Ishikawa (cell line): Measurements from ENCODE around the gene RFX8.

Experiments used
- EP300 ChIP-seq: IDR thresholded peaks from 2 replicates; pipeline ENCODE4 v1.6.1; 2012; ENCODE audit warnings: borderline replicate concordance
- MAX ChIP-seq: IDR thresholded peaks from 2 replicates; pipeline ENCODE4 v1.6.1; 2012
- TAF1 ChIP-seq: IDR thresholded peaks from 2 replicates; pipeline ENCODE4 v1.6.1; 2012; ENCODE audit warnings: low read depth, mild to moderate bottlenecking
- TCF12 ChIP-seq: IDR thresholded peaks from 2 replicates; pipeline ENCODE4 v1.6.1; 2012; ENCODE audit warnings: low read depth
- USF1 ChIP-seq: IDR thresholded peaks from 2 replicates; pipeline ENCODE4 v1.6.1; 2012
- ZBTB7A ChIP-seq: IDR thresholded peaks from 2 replicates; pipeline ENCODE4 v1.6.1; 2012; ENCODE audit warnings: low read depth

- TF ChIP-seq USF1 (no peak), EP300 (no peak), TAF1 (no peak), MAX (no peak), ZBTB7A (no peak), TCF12 (no peak)
These were observed 72.3 kb downstream of the RFX8 start for GRCh38 chr2:101402630-101403029.
